Activated CD4-positive, alpha-beta T cell treated with anti-CD3 and anti-CD28 coated beads, Interleukin-2, Interleukin-6, amounts not matched to agents 100 ng/mL and 50 ng/mL, durations not matched to agents 16 hours and 8 hours (primary cell): ENCODE results near the gene APIP.
A peak's percentile ranks its signal among the peaks of the same experiment; 100 is the strongest.

Experiments
- DNase-seq: peaks from one replicate; pipeline ENCODE4 v3.0.0-alpha.2; 2020

APIP gene, protein sequence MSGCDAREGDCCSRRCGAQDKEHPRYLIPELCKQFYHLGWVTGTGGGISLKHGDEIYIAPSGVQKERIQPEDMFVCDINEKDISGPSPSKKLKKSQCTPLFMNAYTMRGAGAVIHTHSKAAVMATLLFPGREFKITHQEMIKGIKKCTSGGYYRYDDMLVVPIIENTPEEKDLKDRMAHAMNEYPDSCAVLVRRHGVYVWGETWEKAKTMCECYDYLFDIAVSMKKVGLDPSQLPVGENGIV

DNA sequence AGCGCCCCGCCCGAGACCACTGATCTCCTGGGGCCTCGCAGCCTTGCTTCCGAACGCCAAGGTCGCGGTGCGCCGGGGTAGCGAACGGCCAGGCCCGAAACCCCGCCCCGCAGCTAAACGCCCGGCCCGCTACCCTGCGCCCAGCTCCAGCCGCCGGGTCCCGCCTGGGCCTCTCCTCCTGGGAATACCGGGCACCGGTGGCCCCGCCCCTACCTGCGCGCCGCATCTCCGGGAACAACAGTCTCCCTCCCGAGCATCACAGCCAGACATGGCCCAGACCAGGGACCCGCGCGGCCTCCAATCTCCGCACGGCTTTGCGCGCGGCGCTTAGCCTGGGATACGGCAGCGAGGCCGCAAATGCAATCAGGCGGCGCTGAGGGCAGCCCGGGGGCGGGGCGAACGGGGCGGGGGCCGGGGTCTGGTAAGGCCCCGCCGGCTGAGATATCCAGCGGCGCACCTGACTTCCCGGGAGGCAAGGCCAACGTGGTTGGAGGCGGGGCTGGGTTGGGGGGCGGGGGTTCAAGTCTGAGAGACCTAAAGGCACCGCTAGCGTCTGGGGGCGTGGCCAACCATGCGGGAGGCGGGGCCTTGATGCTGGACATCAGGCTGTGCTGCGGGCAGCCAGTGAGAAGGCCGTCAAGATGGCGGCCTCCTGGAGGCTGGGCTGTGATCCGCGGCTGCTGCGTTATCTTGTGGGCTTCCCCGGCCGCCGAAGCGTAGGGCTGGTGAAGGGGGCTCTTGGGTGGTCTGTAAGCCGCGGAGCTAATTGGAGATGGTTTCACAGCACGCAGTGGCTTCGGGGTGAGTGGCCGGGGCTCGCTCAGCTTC is at the start of gene APIP, which contains the start of gene PDHX:
Gene APIP, minus strand, starts transcription at position 365 of the 828 bp plus-strand sequence. Its CDS starts 95 bp downstream, at position 270.
Gene PDHX, plus strand, starts transcription at position 604 of the 828 bp plus-strand sequence. Its CDS starts 38 bp downstream, at position 642.
- peak; percentile 98 for DNase-seq

DNA sequence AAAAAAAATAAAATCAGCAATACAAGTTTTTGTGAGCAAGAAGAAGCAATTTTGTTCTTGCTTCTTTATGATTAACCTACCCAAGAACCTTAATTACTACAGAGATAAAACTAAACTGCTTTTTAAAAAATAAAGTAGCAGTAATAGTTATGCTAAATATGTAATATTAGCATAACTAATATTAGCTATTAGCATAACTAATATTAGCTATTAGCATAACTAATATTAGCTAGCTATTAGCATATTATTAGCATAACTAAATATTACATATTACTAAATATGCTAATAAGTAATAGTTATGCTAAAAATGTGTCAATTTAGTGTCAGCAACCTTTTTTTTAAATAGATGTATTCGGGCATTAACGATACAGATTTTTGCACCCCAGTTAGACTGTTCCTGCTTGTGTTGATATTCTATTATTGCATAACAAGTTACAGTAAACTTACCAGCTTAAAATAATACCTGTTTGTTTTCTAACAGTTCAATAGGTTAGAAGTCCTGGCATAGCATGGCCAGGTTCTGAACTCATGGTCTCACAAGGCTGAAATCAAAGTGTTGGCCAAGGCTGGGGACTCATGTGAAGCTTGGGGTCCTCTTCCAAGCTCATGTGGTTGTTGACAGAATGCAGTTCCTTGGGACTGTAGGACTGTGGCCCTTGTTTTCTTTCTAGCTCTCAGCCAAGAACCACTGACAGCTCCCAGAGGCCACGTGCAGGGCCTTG is 48.6 kb upstream of the APIP start:
- DNase-seq: no peak

DNA sequence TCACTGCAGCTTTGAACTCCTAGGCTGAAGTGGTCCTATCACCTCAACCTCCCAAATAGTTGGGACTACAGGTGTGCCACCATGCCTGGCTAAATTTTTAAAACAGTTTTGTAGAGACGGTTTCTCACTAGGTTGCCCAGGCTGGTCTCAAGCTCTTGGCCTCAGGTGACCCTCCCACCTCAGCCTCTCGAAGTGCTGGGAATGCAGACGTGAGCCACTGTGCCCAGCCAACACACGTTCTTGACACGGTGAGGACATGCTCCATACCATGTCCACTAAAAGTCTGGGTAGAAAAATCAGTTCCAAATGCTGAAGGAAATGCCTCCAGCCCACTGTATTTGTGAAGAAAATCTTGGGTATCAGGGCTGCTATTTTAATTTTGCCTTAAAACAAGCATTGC is 47.2 kb upstream of the APIP start:
- DNase-seq: no peak

DNA sequence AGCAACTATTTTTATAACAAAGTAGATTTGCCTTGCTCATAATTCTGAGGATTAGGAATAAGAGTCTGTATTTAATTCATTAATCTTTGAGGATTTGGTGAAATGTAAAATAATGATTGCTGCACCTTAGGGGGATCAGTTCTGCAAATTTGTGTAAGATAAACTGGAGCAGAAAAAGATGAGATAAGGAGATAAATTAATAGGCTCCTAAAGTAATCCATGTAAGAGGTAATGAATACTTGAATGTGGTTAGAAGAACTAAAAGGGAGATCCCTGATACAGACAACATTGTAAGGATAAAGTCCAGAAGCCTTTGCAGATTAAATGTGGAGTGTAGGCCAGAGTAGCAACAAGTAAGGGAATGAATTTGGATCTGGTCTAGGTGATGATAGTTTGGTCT is 45.9 kb upstream of the APIP start:
- DNase-seq: no peak

DNA sequence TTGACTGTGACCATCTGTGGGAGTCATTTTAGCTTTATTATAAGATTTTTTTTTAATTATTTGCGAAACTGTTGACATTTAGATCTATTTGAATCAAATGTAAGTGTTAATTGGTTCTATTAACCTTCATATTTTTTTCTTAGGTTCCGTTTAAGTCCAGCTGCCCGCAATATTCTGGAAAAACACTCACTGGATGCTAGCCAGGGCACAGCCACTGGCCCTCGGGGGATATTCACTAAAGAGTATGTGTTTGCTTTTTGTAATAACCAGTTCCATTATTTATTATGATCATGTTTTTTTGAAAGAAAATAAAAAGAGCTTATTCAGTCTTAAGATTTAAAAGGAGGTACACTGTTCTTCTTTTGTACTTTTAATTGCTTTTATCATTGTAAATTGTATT is 44.1 kb upstream of the APIP start:
- DNase-seq: no peak

DNA sequence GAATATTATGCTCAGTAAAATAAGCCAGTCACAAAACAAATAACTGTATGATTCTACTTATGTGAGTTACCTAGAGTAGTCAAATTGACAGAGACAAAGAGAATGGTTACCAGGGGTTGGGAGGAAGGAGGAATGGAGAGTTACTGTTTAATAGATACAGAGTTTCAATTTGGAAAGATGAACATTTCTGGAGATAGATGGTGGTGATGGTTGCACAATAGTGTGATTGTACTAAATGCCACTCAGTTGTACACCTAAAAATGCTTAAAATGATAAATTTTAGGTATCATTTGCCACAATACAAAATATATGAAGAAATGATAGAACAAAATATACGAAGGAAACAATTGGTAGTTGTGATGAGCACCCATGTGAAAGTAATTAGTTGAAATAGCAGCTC is 43.6 kb upstream of the APIP start:
- no peak for DNase-seq

DNA sequence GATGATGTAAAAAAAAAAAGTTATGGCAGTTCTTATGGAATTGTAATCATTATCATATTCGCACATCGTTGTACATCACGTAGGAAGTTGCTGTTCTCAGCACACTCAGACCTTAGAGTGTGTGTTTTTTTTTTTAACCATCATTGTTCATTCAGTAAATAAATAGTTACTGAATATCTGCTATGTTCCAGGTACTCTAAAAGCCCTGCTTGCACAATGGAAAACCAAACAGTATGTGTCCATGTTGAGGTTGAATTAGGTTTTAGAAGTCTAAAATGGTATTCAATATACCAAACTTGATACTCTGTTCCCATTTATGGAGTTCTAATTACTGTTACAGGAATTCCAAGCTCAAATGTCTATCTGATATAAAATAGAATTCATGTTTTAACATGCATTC is 41.4 kb upstream of the APIP start:
- DNase-seq: no peak

DNA sequence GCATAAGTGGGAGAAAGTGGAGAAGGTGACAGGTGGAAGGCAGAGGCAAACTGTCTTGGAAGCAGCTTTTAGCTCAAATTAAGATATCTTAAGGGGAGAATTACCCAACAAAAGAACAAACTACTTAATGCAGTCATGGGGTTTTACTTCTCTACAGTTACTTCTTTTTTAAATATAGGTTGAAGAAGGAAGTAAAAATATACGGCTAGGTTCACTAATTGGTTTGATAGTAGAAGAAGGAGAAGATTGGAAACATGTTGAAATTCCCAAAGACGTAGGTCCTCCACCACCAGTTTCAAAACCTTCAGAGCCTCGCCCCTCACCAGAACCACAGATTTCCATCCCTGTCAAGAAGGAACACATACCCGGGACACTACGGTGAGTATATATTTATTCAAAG is 41.0 kb upstream of the APIP start:
- no peak for DNase-seq

DNA sequence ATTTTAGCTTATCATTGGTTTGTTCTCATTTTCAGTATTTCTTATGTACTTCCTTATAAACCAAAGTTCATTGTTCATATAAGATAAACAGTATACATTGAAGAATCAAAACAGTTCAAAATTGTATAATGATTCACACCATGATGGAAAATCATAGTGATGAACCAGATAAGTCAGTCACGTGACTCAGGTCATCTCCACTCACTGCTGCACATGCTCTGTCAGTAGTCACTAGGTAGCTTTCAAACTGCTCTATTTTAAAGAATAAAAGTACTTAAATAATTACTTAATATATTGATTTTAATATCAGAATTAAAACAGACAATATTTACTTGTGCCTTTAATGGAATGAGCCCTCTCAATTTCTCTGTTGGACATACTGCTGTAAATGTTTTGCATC is 37.8 kb upstream of the APIP start:
- no peak for DNase-seq

DNA sequence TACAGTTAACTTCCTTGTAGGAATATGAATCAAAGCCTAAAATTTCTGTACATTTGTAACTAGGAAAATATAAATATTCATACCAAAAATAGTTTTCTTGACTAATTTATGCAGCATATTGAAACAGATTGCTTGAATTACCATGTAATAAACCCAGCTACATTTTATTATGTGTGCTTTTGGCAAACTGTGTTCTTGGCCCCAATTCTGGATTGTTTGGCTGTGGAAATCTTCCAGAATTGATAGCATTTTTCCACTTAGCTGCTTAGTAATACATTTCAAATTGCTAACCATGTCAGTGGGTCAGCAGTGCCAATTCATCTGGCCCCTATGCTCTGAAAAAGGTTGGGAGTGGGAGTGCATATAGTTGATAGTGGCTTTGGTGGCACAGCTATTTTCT is 32.5 kb upstream of the APIP start:
- DNase-seq: no peak

DNA sequence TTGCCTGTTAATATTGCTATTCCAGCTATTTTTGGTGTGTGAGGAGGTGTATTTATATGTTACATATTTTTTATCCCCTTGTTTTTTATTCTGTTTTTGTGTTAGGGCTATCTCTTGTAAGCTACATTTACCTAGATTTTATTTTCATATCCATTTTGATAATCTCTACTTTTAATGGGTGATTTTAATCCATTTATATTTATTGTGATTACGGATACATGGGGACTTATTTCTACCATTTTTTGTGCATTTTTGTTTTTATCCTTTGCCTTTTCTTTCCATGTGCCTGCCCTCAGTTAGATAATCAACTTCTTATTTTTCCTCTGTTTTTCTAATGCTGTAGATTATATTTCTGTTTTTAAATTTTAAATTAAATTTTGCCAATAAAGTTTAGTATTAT is 28.5 kb upstream of the APIP start:
- no peak for DNase-seq

DNA sequence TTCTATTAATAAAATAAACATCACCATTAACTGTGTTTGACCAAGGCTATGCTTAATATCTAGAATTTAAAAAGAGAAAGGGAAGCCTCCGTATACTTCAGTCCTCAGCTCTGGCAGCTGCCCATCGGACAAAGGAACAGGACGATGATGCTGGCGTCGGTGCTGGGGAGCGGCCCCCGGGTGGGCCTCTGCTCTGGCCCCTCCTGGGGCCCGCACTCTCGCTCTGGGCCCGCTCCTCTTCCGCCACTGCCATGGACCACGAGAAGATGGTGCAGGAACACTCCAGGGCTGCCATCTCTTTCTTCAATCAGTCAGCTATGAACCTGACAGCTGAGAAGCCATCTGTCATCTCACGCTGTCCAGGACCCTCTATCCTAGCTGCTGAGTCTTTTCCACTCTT is 25.5 kb upstream of the APIP start:
- DNase-seq: no peak

DNA sequence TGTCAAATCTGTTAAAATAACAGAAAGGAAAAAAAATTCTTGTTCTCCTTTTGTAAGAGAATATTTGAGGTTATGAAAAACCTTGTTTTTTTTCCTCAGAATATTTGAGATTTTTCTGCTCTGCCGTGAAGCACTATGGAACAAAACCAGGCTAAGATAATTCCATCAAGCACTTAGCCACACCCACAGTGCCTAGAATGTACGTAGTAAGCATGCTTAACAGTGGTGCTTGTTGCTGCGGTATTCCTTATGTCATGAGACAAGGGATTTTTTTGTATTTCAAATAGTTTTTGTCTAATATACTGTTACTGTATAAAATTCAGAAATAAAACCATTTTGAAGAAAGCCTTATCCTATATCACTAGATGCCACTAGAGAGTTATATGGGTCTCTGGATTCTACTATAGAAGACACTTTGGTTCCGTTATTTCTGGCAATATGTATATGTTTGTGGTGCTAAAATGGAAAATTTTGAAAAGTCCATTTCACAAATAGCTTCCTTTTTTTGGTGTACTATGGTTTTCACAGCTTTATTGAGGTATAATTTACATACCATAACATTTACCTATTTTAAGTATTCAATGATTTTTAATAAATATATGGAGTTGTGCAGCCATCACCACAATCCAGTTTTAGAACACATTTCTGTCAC is 24.0 kb upstream of the APIP start:
- DNase-seq: no peak

DNA sequence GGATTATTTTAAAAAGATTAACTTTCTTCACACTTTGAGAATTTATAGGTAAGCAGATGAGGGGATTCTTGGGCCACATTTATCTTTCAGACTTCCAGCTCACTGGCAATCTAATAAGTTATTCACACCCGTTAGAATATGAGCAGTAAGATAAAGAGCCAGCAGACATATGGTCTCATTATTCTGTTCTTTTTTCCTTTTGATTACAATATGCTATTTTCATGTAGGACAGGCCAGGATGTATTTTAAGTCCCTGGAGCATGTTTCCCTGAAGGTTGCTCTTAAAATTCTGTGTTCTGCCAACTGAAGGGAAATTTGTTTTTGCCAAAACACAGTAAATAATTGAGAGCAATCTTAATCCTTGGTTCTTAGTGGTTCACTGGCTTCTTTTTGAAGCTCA is 22.4 kb upstream of the APIP start:
- no peak for DNase-seq

DNA sequence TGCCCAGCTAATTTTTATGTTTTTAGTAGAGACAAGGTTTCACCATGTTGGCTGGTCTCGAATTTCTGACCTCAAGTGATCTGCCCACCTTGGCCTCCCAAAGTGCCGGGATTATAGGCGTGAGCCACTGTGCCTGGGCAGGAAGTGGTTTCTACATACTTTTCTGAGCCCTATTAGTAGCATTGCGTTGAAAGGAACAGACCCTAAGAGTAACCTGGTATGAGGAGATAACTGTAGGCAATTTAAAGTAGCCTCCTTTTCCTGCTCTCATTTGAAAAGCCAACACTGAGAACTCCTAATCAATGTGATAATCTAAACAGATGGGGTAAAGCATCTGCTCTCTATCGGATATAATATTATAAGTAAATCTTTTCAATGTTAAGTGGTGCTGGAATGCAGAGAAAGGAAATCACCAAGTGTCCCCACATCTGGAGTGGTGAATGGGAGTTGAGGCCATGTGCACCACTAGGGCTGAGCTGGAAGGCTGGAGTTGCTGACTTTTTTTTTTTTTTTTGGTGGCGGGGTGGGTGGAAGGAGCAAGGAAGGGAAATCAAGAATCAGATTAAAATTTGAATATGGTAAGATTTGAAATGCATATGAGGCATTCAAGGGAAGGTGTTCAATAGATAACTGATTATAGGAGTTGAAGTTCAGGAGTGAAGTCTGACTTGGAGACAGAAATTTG is 20.9 kb upstream of the APIP start:
- no peak for DNase-seq

DNA sequence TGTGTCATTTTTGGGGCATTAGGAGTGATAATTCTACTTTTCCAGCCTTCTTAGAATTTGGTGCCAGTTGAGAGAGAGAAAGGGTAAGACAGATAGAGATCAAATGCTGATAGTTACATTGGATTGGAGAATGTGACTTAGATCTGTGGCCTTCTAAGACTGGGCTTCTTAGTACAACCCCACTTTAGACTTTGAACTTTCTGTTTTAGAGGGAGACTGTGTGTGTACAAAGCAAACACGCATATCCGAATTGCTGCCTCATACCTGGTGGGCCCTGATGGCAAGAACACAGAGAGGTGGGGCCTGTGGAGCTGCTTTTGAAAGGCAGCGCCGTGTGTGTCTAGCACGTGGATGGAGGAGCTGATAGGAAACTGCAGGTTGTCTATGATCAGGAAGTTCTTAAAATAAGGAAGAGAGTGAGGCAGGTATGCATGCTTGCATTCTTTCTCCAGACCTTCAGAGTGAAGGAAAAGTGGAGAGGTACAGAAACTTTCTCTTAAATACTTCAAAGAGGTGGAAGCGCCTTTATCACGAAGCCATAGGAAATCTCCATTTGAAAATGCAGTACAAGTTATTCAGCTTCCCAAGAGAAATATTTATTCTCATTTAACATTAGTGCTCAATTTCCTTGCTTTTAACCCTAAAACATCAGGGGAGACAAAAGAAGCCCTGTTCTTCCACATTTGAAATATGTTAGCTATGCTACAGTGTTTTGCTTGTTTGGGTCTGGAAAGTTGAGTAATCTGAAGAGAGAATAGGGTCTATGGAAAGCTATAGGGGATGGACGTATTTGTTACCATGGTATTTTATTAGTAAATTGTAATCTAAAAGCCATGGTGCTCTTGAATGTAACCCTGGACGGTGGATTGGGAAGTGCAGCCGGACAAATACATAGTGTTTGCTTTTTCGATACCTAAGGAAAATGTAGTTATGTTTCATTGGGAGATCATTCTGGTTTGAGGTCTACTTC is 13.9 kb upstream of the APIP start:
- DNase-seq: no peak

DNA sequence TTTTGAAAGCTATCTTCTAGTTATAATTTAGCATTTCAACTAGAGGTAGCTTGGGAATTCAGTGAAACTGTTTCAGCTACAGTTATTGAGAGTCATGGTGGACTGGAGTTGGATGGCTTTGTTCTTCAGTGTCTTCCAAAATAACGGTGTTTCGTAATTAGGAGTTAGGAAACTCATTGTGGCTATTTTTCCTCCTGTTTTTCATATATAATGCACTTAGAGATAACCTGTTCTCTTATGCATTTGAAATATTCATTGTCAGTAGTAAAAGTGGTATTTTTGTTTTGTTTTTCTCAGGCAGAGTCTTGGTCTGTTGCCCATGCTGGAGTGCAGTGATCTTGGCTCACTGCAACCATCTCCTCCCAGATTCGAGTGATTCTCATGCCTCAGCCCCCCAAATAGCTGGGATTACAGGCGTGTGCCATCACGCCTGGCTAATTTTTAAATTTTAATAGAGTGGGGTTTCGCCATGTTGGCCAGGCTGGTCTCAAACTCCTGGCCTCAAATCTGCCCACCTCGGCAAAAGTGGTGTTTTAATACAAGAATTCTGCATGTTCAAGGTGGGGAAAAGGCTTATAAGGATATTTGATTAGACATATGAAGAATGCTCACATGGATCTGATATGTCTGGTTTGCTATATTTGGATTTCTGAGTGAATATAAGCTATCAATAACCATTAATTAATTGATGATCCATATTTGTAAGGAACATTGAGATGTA is 12.9 kb upstream of the APIP start:
- no peak for DNase-seq

DNA sequence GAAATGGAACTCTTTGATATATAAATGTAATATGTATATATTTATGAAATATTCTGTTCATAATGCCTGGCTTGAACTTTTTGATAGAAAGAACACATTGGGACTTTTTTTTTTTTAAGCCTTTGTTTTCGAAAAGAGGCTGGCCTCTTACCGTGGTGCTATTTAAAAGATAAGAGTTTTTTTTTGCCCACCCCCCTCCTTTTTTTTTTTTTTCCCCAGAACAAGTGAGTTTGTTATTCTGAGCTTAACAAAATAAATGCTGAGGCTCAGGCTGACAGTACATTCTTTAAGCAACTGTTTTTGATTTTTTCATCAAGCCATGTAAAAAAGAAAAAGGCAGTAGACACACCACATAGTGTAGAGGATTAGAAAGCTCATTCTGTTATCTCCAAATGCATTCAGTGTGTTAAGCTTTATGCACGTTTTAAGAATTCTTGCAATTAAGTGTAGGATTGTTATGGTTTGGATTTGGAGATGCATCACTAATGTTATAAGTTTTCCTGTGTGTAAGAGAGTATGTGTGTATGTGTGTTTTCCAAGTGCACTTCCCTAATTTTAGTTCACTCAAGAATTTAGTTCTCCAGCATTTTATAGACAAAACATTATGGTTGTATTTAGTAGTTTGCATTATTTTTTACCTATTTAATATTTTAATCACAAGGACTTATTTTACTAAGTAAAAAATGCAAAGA is 12.2 kb upstream of the APIP start:
- no peak for DNase-seq

DNA sequence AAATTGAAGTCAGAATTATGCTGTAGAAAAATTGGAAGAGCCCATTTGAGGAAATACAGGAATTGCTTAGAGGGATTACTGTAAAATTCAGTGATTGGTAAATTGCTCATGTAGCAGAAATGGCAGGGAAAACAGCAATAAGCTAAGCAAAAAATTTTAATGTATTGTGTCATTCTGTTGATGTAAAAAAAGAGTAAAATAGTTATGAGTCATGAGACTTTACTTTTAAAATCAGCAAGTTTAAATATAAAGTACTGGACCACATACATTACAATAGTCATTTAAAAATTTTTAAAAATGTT is 10.6 kb upstream of the APIP start:
- DNase-seq: no peak

DNA sequence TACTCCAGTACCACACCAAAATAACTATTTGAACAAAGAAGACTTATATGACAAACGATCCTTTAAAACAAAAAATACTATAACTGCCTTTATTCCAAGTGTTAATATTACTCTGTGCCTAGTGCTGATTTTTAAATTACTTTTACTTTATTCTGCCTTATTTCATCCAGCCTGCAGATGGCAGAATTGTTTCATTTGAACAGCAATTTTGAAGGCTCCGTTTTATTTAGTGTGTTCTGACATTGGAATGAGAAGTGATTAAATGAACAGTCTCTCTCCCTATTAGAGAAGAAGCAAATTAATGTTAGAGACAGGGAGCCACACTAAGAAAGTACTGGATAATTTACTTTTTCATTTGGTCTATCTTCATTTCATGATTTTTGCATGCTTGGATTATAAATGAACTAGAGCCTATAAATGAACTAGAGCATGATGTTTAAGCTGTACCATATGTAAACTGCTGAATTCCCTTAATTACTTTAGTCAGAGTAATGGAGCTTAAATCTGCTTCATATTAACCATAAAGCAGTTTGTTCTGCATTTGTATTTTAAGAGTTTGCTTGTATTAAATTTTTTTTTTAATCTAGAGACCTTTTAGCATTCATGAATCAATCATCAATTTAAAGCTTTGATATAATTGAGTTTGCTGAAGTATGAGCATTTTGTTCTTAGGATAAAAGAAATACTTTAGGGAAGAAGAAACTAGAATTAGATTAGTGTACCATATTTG is 10.1 kb upstream of the APIP start:
- DNase-seq: peak; percentile 51
